Astrocyte of the cerebellum (primary cell): ENCODE measurements around the gene KATNB1.

Source experiments
- DNase-seq: peaks from one replicate; pipeline ENCODE4 v3.0.0-alpha.2; 2011; ENCODE audit warnings: low read depth
- H3K4me3 ChIP-seq: 2 replicates; pipeline ENCODE4 v1.5.1; 2011; ENCODE audit warnings: mild to moderate bottlenecking, low read depth, low read length, moderate library complexity
- CTCF ChIP-seq: IDR thresholded peaks from 2 replicates; pipeline ENCODE4 v1.5.1; 2012; ENCODE audit warnings: low read length, low read depth, moderate library complexity, mild to moderate bottlenecking; ENCODE audit errors: missing control alignments
- in situ Hi-C: cut with HindIII; loops from 2 replicates; pipeline ENCODE4 v1.10.0; 2017; ENCODE audit warnings: low sequenced_read_pairs

Gene KATNB1

DNA sequence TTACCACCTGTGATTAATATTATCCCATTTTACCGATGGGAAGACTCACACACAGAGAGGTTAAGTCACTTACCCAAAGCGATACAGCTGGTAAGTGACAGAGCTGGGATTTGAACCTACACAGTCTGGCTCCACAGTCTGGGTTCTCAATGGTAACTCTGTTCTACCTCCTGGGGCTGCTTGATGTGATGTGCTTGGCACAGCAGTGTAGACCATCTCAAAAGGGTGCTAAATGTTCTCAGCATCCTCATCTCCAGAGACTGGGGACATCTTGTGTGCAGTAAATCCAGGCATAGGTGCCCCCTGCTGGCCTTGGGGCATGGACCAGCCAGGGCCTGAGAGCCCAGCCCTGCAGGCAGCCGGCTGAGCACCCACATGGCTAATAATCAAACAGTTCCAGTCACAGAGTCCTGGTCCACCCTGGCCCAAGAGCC, 15.4 kb upstream of the KATNB1 start:
- peak; percentile 56 for TF ChIP-seq CTCF
- in situ Hi-C loops = no loop called here
- H3K4me3 ChIP-seq = no peak overlapping the region
- peak; percentile 3 for DNase-seq

GRCh38 chr16:57721356-57722209, 14.0 kb upstream of the KATNB1 start:
- in situ Hi-C loops = no loop called here
- no peak for TF ChIP-seq CTCF
- no peak for DNase-seq

DNA sequence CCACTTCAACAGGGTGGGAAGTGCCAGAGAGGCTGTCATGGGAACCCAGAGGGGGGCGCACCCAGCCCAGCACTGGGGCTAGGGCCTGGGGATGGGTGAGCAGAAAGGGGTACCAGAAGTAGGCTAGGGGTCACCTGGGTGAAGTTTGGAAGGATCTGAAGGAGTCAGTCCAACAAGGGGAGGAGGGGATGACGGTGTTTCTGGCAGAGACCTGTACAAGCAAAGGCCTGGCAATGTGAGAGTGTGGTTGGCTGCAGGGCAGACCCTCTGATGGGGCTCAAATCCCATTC, 13.4 kb upstream of the KATNB1 start:
- no peak for TF ChIP-seq CTCF
- DNase-seq = no peak
- in situ Hi-C loops = no loop called here
- H3K4me3 ChIP-seq = no peak overlapping the region

More at GRCh38 chr16:57721356-57722209, 14.0 kb upstream of the KATNB1 start:
- H3K4me3 ChIP-seq = no peak overlapping the region

DNA sequence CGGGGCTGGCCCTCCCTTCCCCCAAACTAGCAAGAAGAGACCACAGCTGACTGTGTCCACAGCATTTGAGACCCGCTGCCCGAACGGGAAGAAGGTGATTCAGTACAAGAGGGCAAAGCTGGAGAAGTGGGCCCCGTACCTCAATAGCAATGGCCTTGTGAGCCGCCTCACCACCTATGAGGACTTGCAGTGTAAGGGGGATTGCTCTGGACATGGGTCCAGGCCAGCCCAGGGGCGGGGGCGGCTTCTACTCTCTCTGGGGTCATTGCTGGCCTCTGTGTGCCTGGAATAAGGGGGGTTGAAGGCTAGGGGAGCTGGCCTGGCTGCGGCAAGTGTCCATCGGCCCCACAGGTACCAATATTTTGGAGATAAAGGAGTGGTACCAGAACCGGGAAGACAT, 12.9 kb upstream of the KATNB1 start:
- no peak overlapping the region for H3K4me3 ChIP-seq
- no peak for TF ChIP-seq CTCF
- DNase-seq = no peak
- in situ Hi-C loops = no loop called here

DNA sequence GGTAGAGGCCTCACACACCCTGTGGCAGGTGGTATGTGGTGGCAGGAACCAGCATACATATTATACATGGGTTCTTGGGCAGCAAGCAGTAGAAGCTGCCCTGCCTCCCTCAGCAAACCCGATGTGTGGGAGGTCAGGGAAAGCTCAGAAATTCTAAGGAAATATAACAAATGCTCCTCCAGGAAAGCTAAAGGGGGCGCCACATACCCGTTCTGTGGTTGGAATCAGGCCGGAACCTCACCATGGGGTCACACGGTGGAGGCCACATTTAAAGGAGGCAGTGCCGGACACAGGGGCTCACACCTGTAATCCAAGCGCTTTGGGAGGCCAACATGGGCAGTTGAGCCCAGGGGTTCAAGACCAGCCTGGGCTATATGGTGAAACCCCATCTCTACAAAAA, 12.4 kb upstream of the KATNB1 start:
- peak; percentile 15 for TF ChIP-seq CTCF
- in situ Hi-C loops = no loop called here
- no peak overlapping the region for H3K4me3 ChIP-seq
- no peak for DNase-seq

- in situ Hi-C loops = no loop called here
- no peak overlapping the region for H3K4me3 ChIP-seq
- TF ChIP-seq CTCF = no peak
- no peak for DNase-seq
Observed at GRCh38 chr16:57724531-57724930, 11.0 kb upstream of the KATNB1 start.
